Skin of body (tissue), 2 donors: Measurements from ENCODE around the gene SAMD3. TPM values are rescaled to one million over a fixed set of nuclear protein-coding genes. Genes with fewer than 3 reads are reported as not detected.
"Not testable (repeated sequence)": the region's sequence is repeated elsewhere in the genome, so short reads cannot be mapped to it uniquely, and the experiment has no call there.

Experiments
- DNase-seq: peaks from one replicate; lab custom pipeline; 2025; lab: John Stamatoyannopoulos, UW
- total RNA-seq: library from RNA; depleted of rRNA; stranded (reverse); fragments of >200 nt; gene quantifications from one replicate; pipeline ENCODE4 v1.2.3, GENCODE V29; 2014

Gene SAMD3
- 2.6 TPM for total RNA-seq

GRCh38 chr6:130222775-130223174, at the start of gene SAMD3:
TSS of gene SAMD3 (minus strand) at chr6:130222951. CDS start at chr6:130215273, 7,678 bp downstream.
- DNase-seq = no peak

GRCh38 chr6:130269969-130270635, 47.4 kb upstream of the SAMD3 start:
- DNase-seq = no peak

- DNase-seq = not testable (repeated sequence)
These were observed 42.8 kb upstream of the SAMD3 start for GRCh38 chr6:130265553-130265952.

GRCh38 chr6:130262008-130262407, 39.3 kb upstream of the SAMD3 start:
- no peak for DNase-seq

- DNase-seq = not testable (repeated sequence)
These were observed 38.8 kb upstream of the SAMD3 start for GRCh38 chr6:130261558-130261957.

GRCh38 chr6:130260614-130261241, 38.0 kb upstream of the SAMD3 start:
- DNase-seq = not testable (repeated sequence)

GRCh38 chr6:130260050-130260462, 37.3 kb upstream of the SAMD3 start:
- not testable (repeated sequence) for DNase-seq

GRCh38 chr6:130259557-130259956, 36.8 kb upstream of the SAMD3 start:
- DNase-seq = no peak

- DNase-seq = no peak
These were observed 36.4 kb upstream of the SAMD3 start for GRCh38 chr6:130259140-130259539.

GRCh38 chr6:130252527-130253237, 29.9 kb upstream of the SAMD3 start:
- peak; percentile 52 for DNase-seq

- DNase-seq = no peak
These were observed 22.5 kb upstream of the SAMD3 start for GRCh38 chr6:130245267-130245666.

- DNase-seq = no peak
These were observed 22.0 kb upstream of the SAMD3 start for GRCh38 chr6:130244728-130245127.

GRCh38 chr6:130240232-130240631, 17.5 kb upstream of the SAMD3 start:
- DNase-seq = peak; percentile 97

GRCh38 chr6:130239755-130240154, 17.0 kb upstream of the SAMD3 start:
- DNase-seq = peak; percentile 68

GRCh38 chr6:130233330-130233729, 10.6 kb upstream of the SAMD3 start:
- no peak for DNase-seq

GRCh38 chr6:130230531-130230930, 7.8 kb upstream of the SAMD3 start:
- DNase-seq = not testable (repeated sequence)

GRCh38 chr6:130229645-130230044, 6.9 kb upstream of the SAMD3 start:
- DNase-seq = no peak

- no peak for DNase-seq
These were observed 757 bp upstream of the SAMD3 start for GRCh38 chr6:130223508-130223907.

- no peak for DNase-seq
These were observed 4.6 kb downstream of the SAMD3 start for GRCh38 chr6:130218134-130218533.

GRCh38 chr6:130216620-130217019, 6.1 kb downstream of the SAMD3 start:
- DNase-seq = no peak

GRCh38 chr6:130215526-130215925, 7.2 kb downstream of the SAMD3 start:
- no peak for DNase-seq

- DNase-seq = no peak
These were observed 10.4 kb downstream of the SAMD3 start for GRCh38 chr6:130212215-130212874.
